SK-N-SH (cell line): ENCODE data around the gene PEX14. TPM values are rescaled to one million over a fixed set of nuclear protein-coding genes. Genes with fewer than 3 reads are reported as not detected.

Source experiments
- CTCF ChIA-PET: fragments of 300-600, 350-600 bp; formaldehyde crosslinking; extraction: SDS; loops from one replicate; lab custom pipeline; 2021; lab: Yijun Ruan, JAX
- POLR2A ChIA-PET: fragments of 350-600 bp; sonication (Branson Sonifier 250); formaldehyde crosslinking; extraction: SDS; loops from one replicate; lab custom pipeline; 2020; ENCODE audit warnings: antibody characterized with exemption, inconsistent platforms; lab: Yijun Ruan, JAX
- DNase-seq: peaks from one replicate; pipeline ENCODE4 v3.0.0; 2012
- H2AFZ ChIP-seq: fragments of 200-600 bp; sonication (generic); 2 replicates; pipeline ENCODE4 v1.8.1; 2016; ENCODE audit warnings: antibody characterized with exemption, mild to moderate bottlenecking, low read depth
- H3F3A ChIP-seq: fragments of 200-600 bp; sonication (generic); replicated peaks from 2 replicates; pipeline ENCODE3; 2016; ENCODE audit warnings: antibody characterized with exemption, mild to moderate bottlenecking; ENCODE audit not compliant: insufficient read depth
- H3K27ac ChIP-seq, 2 experiments: fragments of 200-500 bp in 1 of 2; fragments of 200-600 bp in 1 of 2; sonication (Bioruptor generic) in 1 of 2; sonication (generic), shearing (Covaris generic) in 1 of 2; 2 replicates each; pipeline versions ENCODE4 v1.5.1 to v1.6.1; 2014 to 2016; ENCODE audit warnings: low read depth in 2 of 2, inconsistent platforms in 1 of 2, low read length in 1 of 2, mild to moderate bottlenecking in 1 of 2, mixed read lengths in 1 of 2
- H3K27me3 ChIP-seq: fragments of 200-600 bp; sonication (generic), shearing (Covaris generic); 2 replicates; pipeline ENCODE4 v1.6.1; 2016; ENCODE audit warnings: mixed run types; ENCODE audit not compliant: insufficient read depth
- H3K36me3 ChIP-seq, 2 experiments: fragments of 200-500 bp in 1 of 2; fragments of 200-600 bp in 1 of 2; sonication (Bioruptor generic) in 1 of 2; sonication (generic) in 1 of 2; replicated peaks in 1 of 2; 2 replicates each; pipeline versions ENCODE3 to v1.5.1; 2014 to 2016; ENCODE audit warnings: low read length in 1 of 2, mild to moderate bottlenecking in 1 of 2; ENCODE audit not compliant: insufficient read depth in 2 of 2, control insufficient read depth in 1 of 2
- H3K4me1 ChIP-seq, 2 experiments: fragments of 200-500 bp in 1 of 2; fragments of 200-600 bp in 1 of 2; sonication (Bioruptor generic) in 1 of 2; sonication (generic), shearing (Covaris generic) in 1 of 2; 2 replicates each; pipeline versions ENCODE4 v1.5.1 to v1.6.1; 2014 to 2016; ENCODE audit warnings: low read depth in 1 of 2, low read length in 1 of 2, mixed run types in 1 of 2; ENCODE audit not compliant: insufficient read depth in 2 of 2, control insufficient read depth in 1 of 2
- H3K4me2 ChIP-seq: fragments of 200-600 bp; sonication (generic), shearing (Covaris generic); 2 replicates; pipeline ENCODE4 v1.6.1; 2017; ENCODE audit warnings: mixed run types
- H3K4me3 ChIP-seq, 2 experiments: fragments of 200-500 bp in 1 of 2; fragments of 200-600 bp in 1 of 2; sonication (Bioruptor generic) in 1 of 2; sonication (generic), shearing (Covaris generic) in 1 of 2; 2 replicates each; pipeline versions ENCODE4 v1.5.1 to v1.8.1; 2014 to 2016; ENCODE audit warnings: low read depth in 2 of 2, inconsistent platforms in 1 of 2, low read length in 1 of 2, mild to moderate bottlenecking in 1 of 2, mixed read lengths in 1 of 2, moderate library complexity in 1 of 2
- H3K79me2 ChIP-seq: fragments of 200-600 bp; sonication (generic); 2 replicates; pipeline ENCODE4 v1.8.1; 2017; ENCODE audit warnings: mild to moderate bottlenecking; ENCODE audit not compliant: insufficient read depth
- H3K9ac ChIP-seq: fragments of 200-600 bp; sonication (generic); 2 replicates; pipeline ENCODE4 v1.6.1; 2017; ENCODE audit warnings: mixed run types
- H3K9me2 ChIP-seq: fragments of 200-600 bp; sonication (generic); 2 replicates; pipeline ENCODE4 v1.6.1; 2017; ENCODE audit warnings: mixed run types
- H3K9me3 ChIP-seq: fragments of 200-600 bp; sonication (generic); 2 replicates; pipeline ENCODE4 v1.6.1; 2017; ENCODE audit warnings: mixed run types, mild to moderate bottlenecking, moderate library complexity
- H4K20me1 ChIP-seq: fragments of 200-600 bp; sonication (generic); 2 replicates; pipeline ENCODE4 v1.6.1; 2017; ENCODE audit warnings: mild to moderate bottlenecking, mixed run types; ENCODE audit not compliant: insufficient read depth
- ELF1 ChIP-seq: IDR thresholded peaks from 2 replicates; pipeline ENCODE4 v1.4.0; 2012
- EP300 ChIP-seq, 2 experiments: IDR thresholded peaks; 2 replicates each; pipeline versions ENCODE4 v1.4.0 to v1.6.1; 2012; ENCODE audit warnings: borderline replicate concordance in 1 of 2, low read depth in 1 of 2, low read length in 1 of 2
- EZH2phosphoT487 ChIP-seq: fragments of 200-600 bp; sonication (generic); IDR thresholded peaks from 2 replicates; pipeline ENCODE4 v1.6.1; 2017; ENCODE audit warnings: low read depth, mixed run types, mild to moderate bottlenecking, antibody characterized with exemption, moderate library complexity, borderline replicate concordance
- FOXJ3 ChIP-seq: sonication (generic); formaldehyde crosslinking; IDR thresholded peaks from 2 replicates; pipeline ENCODE4 v1.5.1; 2020; ENCODE audit warnings: mild to moderate bottlenecking, missing genetic modification reagents
- FOXM1 ChIP-seq: IDR thresholded peaks from 2 replicates; pipeline ENCODE4 v1.4.0; 2012; ENCODE audit warnings: low read depth, mild to moderate bottlenecking
- JUND ChIP-seq: IDR thresholded peaks from 2 replicates; pipeline ENCODE4 v1.4.0; 2012
- MEF2A ChIP-seq: IDR thresholded peaks from 2 replicates; pipeline ENCODE4 v1.4.0; 2012; ENCODE audit warnings: low read depth, borderline replicate concordance
- MXI1 ChIP-seq: IDR thresholded peaks from 2 replicates; pipeline ENCODE4 v1.6.1; 2012; ENCODE audit warnings: mild to moderate bottlenecking, low read depth, low read length, improper control_type of control experiment
- RAD21 ChIP-seq: IDR thresholded peaks from 2 replicates; pipeline ENCODE4 v1.6.1; 2012; ENCODE audit warnings: mild to moderate bottlenecking, low read length
- RCOR1 ChIP-seq: fragments of 150-350 bp; IDR thresholded peaks from 2 replicates; pipeline ENCODE4 v1.6.1; 2017; ENCODE audit warnings: antibody characterized with exemption, low read length
- SIN3A ChIP-seq: IDR thresholded peaks from 2 replicates; pipeline ENCODE4 v1.6.1; 2012; ENCODE audit warnings: low read depth, mild to moderate bottlenecking, low read length, moderate library complexity, borderline replicate concordance
- TEAD4 ChIP-seq: IDR thresholded peaks from 2 replicates; pipeline ENCODE4 v1.4.0; 2012; ENCODE audit warnings: mild to moderate bottlenecking, borderline replicate concordance; ENCODE audit not compliant: insufficient read depth
- YY1 ChIP-seq: IDR thresholded peaks from 2 replicates; pipeline ENCODE4 v1.4.0; 2012; ENCODE audit warnings: low read depth, mild to moderate bottlenecking
- WGBS: methylation state at CpG from one replicate; pipeline ENCODE4 v1.1.6; 2017; ENCODE audit warnings: low lambda C conversion rate; 5-methylcytosine and 5-hydroxymethylcytosine counted together
- polyA plus RNA-seq, 3 experiments: library from polyadenylated mRNA; depleted of rRNA; stranded (reverse); fragments of >200 nt; gene quantifications; 2 replicates each; pipeline ENCODE4 v1.2.3, GENCODE V29; 2012
- TF ChIP-seq, protein P1 (sequence below): IDR thresholded peaks from 2 replicates; pipeline ENCODE4; 2012

The PEX14 gene
- polyA plus RNA-seq, 1 of the 3 experiments (the other 2 are of a cell fraction) = 36.2 TPM

DNA sequence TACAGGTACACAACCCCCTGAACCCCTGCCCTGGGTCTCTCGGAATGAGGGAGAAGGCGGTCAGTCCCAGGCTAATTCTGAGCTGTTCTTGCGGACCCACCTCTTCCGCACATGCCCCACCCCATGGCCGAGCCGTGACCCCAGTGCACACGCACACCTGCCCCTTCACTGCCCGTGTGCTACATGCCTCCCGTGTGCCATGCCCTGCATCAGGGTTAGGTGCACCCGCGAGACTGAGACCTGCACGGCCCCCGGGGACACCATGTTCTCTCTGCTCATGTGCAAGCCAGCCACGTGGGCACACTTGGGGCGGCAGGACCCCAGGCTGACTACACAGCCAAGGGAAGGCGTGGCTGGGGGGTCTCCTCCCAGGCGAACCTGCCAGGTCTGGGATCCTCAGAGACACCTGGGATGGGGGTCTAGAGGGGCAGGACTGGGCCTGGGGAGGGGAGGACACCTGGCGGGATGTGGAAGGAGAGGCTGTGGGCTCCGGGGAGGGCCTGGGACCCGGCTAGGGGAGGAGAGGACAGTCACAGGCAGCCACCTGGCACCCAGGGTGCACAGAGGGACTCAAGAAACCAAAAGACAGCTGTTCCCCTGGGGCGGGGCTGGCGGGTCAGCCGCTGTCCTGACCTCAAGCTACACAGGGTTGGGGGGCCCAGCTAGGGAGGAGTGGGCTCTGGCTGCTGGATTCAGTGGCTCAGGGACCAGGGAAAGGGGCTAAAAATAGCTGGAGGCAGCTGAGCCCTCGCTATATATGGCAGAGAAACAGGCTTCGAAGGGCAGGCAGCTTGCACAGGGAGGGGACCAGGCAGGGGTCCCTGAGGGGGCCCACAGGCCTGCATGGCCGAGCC, 188.3 kb downstream of the PEX14 start:
- peaks cover 3% of the 10 kb centered on the region for H3F3A ChIP-seq
- H3K9me2 ChIP-seq = no peaks in the 10 kb centered on the region
- H3K27ac ChIP-seq = no peak overlapping the region
- no peak overlapping the region for H3K9ac ChIP-seq
- H3K9me3 ChIP-seq = no peaks in the 10 kb centered on the region
- no peak for DNase-seq
- no peaks in the 10 kb centered on the region for H4K20me1 ChIP-seq
- no peak overlapping the region for H3K4me2 ChIP-seq
- peaks cover 0 to 41% of the 10 kb centered on the region in 2 experiments; a peak in 1 of 4 replicates for H3K4me1 ChIP-seq
- 90% methylated on average over 19 of the region's 26 CpGs for WGBS
- H3K36me3 ChIP-seq = no peaks in the 10 kb centered on the region
- CTCF ChIA-PET = interaction anchor here (0.5 to 0.9 kb wide), 2 partner anchors 156 to 264 kb away, joined by 3 read pairs; partner anchors contain the start of gene PGD
- no peak overlapping the region for H2AFZ ChIP-seq
- no peaks in the 10 kb centered on the region for H3K79me2 ChIP-seq
- no peak for TF ChIP-seq MXI1
- POLR2A ChIA-PET = no interaction called here
- H3K4me3 ChIP-seq = no peak overlapping the region
- no peaks in the 10 kb centered on the region for H3K27me3 ChIP-seq

DNA sequence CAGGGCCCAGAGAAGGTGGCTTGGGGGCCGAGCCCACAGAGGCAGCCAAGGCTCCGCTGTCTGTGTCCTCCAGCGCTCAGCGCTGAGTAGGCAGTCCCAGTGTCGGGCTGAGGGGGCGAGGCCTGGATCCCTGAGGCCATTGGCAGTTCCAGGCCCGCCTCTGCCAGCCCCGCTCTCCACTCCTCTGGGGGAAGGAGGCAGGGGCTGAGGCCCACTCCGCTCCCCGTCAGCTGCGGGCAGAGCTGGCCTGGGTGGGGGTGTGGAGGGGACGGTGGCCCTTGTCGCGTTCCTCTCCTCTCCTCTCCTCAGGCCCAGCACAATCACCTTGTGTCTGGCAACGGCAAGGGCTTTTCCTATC, 188.9 kb downstream of the PEX14 start:
- TF ChIP-seq JUND (no peak), EZH2phosphoT487 (no peak), TEAD4 (no peak), YY1 (no peak), RAD21 (no peak), SIN3A (no peak), RCOR1 (no peak), FOXJ3 (no peak), MEF2A (no peak), FOXM1 (no peak), ELF1 (no peak), EP300 (IDR thresholded peaks at IDR 0.05; ENCODE audit: borderline replicate concordance in 1 of 2, low read depth in 1 of 2, low read length in 1 of 2) (no peak)
- TF ChIP-seq, protein P1, sequence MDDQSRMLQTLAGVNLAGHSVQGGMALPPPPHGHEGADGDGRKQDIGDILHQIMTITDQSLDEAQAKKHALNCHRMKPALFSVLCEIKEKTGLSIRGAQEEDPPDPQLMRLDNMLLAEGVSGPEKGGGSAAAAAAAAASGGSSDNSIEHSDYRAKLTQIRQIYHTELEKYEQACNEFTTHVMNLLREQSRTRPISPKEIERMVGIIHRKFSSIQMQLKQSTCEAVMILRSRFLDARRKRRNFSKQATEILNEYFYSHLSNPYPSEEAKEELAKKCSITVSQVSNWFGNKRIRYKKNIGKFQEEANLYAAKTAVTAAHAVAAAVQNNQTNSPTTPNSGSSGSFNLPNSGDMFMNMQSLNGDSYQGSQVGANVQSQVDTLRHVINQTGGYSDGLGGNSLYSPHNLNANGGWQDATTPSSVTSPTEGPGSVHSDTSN = no peak
- DNase-seq = peak; percentile 95
- H3K4me2 ChIP-seq = no peak overlapping the region
- no peaks in the 10 kb centered on the region for H3K9me2 ChIP-seq
- H3K9ac ChIP-seq = no peak overlapping the region
- 34% methylated on average over 11 of the region's 15 CpGs for WGBS
- POLR2A ChIA-PET = interaction anchor here (0.6 kb wide), 1 partner anchor 38 kb away, joined by 3 read pairs; no protein-coding TSS in a partner anchor
- H3K4me3 ChIP-seq = no peak overlapping the region
- CTCF ChIA-PET = interaction anchor here (0.6 to 0.8 kb wide), 2 partner anchors 14 to 204 kb away, joined by 3 read pairs; no protein-coding TSS in a partner anchor
- no peaks in the 10 kb centered on the region for H3K9me3 ChIP-seq
- peaks cover 0 to 41% of the 10 kb centered on the region in 2 experiments; a peak in 1 of 4 replicates for H3K4me1 ChIP-seq
- no peaks in the 10 kb centered on the region for H3K79me2 ChIP-seq
- 0 out of 4 replicates have a peak overlapping the region, but pooled peaks of 1 of the 2 experiments have one; percentile 17 for H3K27ac ChIP-seq
- H3K27me3 ChIP-seq = no peaks in the 10 kb centered on the region
- H3F3A ChIP-seq = peaks cover 3% of the 10 kb centered on the region
- H3K36me3 ChIP-seq = no peaks in the 10 kb centered on the region
- H2AFZ ChIP-seq = no peak overlapping the region
- H4K20me1 ChIP-seq = no peaks in the 10 kb centered on the region
